ENCODE results near the gene FILIP1L.

FILIP1L gene

DNA sequence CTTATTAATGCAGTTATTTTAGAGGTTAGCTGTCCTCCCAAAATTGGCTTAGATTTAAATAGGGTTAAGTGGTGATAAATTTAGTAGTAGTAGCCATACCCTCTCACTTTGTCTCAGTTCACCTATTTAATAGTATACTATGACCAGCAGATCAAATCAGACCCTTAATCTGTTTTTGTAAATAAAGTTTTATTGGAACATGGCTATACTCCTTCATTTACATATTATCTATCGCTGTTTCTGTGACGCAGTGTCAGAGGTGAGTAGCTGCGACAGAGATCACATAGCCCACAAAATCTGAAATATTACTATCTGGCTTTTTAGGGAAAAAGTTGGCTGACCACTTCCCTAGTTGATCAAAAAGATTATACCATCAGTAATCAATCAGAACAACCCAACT, 113.2 kb downstream of the FILIP1L start:
- TF ChIP-seq, protein P1, sequence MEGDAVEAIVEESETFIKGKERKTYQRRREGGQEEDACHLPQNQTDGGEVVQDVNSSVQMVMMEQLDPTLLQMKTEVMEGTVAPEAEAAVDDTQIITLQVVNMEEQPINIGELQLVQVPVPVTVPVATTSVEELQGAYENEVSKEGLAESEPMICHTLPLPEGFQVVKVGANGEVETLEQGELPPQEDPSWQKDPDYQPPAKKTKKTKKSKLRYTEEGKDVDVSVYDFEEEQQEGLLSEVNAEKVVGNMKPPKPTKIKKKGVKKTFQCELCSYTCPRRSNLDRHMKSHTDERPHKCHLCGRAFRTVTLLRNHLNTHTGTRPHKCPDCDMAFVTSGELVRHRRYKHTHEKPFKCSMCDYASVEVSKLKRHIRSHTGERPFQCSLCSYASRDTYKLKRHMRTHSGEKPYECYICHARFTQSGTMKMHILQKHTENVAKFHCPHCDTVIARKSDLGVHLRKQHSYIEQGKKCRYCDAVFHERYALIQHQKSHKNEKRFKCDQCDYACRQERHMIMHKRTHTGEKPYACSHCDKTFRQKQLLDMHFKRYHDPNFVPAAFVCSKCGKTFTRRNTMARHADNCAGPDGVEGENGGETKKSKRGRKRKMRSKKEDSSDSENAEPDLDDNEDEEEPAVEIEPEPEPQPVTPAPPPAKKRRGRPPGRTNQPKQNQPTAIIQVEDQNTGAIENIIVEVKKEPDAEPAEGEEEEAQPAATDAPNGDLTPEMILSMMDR (IDR thresholded peaks at IDR 0.05; ENCODE audit: borderline replicate concordance, insufficient read depth, low read depth, low read length) = no peak
- H3K4me3 ChIP-seq (ENCODE audit: low read depth, low read length) = no peak overlapping the region

DNA sequence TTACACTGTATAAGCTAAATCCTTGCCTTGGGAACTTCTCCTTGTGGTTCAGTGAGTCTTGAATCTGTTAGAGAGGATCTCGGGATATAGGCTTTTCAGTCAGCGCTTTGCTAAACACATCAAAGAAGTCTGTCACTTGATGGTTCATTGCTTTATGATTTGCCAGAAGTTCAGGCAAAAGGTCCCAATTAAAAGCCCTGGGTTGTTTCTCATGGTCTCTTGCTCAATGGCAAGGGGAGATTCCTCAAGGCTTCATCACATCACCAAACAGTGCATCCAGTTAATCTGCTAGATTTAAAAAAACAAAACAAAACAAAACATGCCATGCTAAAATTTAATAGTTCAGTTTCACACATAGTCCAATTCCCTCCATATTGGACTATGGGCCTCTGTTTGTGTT, 114.8 kb downstream of the FILIP1L start:
- TF ChIP-seq, protein P1 (IDR thresholded peaks at IDR 0.05; ENCODE audit: borderline replicate concordance, insufficient read depth, low read depth, low read length) = no peak
- no peak overlapping the region for H3K4me3 ChIP-seq (ENCODE audit: low read depth, low read length)

DNA sequence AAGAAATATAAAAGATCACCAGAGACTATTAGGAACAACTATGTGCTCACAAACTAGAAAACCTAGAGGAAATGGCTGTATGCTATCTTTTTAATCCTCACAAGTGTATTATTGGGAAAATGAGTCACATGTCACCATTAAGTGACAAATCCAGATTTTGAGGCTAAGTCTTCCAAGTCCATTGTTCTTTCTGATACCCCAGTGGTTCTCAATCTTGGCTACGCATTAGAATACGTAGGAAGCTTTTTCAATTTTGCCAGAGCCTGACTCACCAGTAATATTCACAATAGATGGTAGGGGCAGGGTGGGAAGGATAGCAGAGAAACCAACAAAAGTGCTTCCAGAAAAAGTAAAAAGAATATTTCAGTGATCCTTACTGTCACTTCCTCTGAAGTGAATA, 117.0 kb downstream of the FILIP1L start:
- no peak overlapping the region for H3K4me3 ChIP-seq (ENCODE audit: low read depth, low read length)
- TF ChIP-seq, protein P1 (IDR thresholded peaks at IDR 0.05; ENCODE audit: borderline replicate concordance, insufficient read depth, low read depth, low read length) = no peak

DNA sequence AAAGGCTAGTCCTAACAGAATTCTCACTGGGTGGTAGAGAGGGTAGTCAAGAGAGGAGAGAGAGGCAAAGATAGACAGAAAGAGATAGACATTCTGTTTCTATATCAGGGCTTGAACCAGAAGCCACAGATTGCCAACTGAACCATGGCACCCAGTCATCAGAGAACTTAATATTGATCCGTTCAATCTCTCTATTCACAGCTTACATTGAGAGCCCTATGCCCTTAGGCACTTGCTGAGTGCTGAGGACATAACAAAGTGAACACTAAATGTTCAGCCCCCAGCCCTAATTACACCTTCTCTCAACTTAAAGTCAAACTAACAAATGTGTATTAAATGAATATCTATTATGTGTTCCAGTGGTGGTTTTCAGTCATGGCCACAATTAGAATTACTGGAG, 124.1 kb downstream of the FILIP1L start:
- TF ChIP-seq, protein P1 (IDR thresholded peaks at IDR 0.05; ENCODE audit: borderline replicate concordance, insufficient read depth, low read depth, low read length) = no peak
- no peak overlapping the region for H3K4me3 ChIP-seq (ENCODE audit: low read depth, low read length)

DNA sequence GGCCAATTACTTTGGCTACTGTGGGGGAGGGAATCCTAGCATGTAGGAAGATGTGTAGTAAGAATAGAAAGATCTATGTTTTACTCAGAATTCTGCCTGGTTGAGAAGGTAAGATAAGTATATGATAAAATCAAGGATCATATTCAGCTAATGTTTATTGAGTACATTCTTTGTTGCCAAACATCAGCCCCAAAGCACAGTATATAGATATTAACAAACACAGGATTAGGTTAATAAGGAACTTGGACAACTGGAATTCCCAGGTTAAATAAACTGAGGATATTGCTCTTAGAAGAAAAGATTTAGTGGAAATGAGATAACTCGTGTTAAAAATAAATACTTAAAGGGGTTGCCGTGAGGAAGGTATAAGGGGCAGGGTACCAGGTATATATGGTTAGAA, 129.6 kb downstream of the FILIP1L start:
- TF ChIP-seq, protein P1 (IDR thresholded peaks at IDR 0.05; ENCODE audit: borderline replicate concordance, insufficient read depth, low read depth, low read length) = no peak
- no peak overlapping the region for H3K4me3 ChIP-seq (ENCODE audit: low read depth, low read length)

DNA sequence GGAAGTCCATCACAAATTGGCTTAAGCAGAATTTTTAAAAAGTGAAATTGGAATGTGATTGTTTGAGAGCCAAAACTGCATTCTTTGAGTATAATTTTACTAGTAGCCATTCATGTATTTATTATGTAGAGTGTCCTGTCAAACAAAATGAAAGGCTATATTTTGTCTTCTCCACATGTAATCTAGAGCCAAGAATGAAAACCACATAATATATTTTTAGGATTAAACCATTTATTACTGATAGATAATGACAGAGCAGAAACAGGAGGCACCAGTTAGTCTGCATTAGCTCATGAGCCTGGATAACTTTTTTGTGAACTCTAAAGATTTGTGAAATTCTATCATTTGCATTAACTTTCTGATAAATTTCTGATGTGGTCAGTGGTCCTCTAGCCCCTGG, 130.2 kb downstream of the FILIP1L start:
- H3K4me3 ChIP-seq (ENCODE audit: low read depth, low read length) = no peak overlapping the region
- TF ChIP-seq, protein P1 (IDR thresholded peaks at IDR 0.05; ENCODE audit: borderline replicate concordance, insufficient read depth, low read depth, low read length) = no peak

DNA sequence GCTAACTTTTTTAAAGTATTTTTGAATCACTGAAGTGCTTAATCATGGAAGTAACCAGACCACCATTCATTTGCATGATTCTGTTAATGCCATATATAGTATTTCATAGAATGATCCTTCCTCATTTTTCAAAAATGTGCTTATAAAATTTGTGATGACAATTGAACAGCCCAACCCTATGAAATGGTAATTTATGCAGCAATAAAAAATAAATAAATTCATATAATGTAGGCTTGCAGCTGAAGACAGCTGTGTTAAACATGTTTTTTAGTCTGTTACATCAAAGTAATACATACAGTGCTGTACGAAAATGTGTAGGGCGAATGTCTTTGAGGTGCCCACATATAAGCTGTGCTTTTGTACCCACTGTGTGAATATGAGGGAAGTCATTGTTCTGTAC, 131.7 kb downstream of the FILIP1L start:
- TF ChIP-seq, protein P1 (IDR thresholded peaks at IDR 0.05; ENCODE audit: borderline replicate concordance, insufficient read depth, low read depth, low read length) = no peak

More for the DNA sequence above, 131.7 kb downstream of the FILIP1L start:
- no peak overlapping the region for H3K4me3 ChIP-seq (ENCODE audit: low read depth, low read length)

All from GM12875 (cell line).